GM21360 (cell line): ENCODE measurements around the gene OLR1.
"Not testable (repeated sequence)": the region's sequence is repeated elsewhere in the genome, so short reads cannot be mapped to it uniquely, and the experiment has no call there.

Experiments
- ATAC-seq: cut with Tn5 transposase; IDR thresholded peaks from one replicate; pipeline ENCODE4 v1.9.1; 2021; ENCODE audit warnings: mild to moderate bottlenecking, moderate library complexity; ENCODE audit not compliant: unreplicated experiment

OLR1 gene

GRCh38 chr12:10191865-10192264 is 19.9 kb upstream of the OLR1 start:
- no peak for ATAC-seq

- peak; percentile 83 for ATAC-seq
These were observed 18.8 kb upstream of the OLR1 start for GRCh38 chr12:10190558-10191388.

GRCh38 chr12:10189653-10190052 is 17.7 kb upstream of the OLR1 start:
- no peak for ATAC-seq

- not testable (repeated sequence) for ATAC-seq
These were observed 15.0 kb upstream of the OLR1 start for GRCh38 chr12:10186958-10187357.

GRCh38 chr12:10186299-10186698 is 14.4 kb upstream of the OLR1 start:
- ATAC-seq = no peak

GRCh38 chr12:10184261-10184843 is 12.4 kb upstream of the OLR1 start:
- ATAC-seq = no peak

GRCh38 chr12:10182354-10183049 is 10.6 kb upstream of the OLR1 start:
- ATAC-seq = no peak

- no peak for ATAC-seq
These were observed 7.8 kb upstream of the OLR1 start for GRCh38 chr12:10179776-10180181.

- no peak for ATAC-seq
These were observed 6.9 kb upstream of the OLR1 start, which contains the start of gene TMEM52B for GRCh38 chr12:10178821-10179220. Gene TMEM52B (plus strand): TSS chr12:10179032. CDS start chr12:10179575, 543 bp downstream.

GRCh38 chr12:10175846-10176636 is 4.1 kb upstream of the OLR1 start:
- ATAC-seq = no peak

- no peak for ATAC-seq
These were observed 3.2 kb upstream of the OLR1 start for GRCh38 chr12:10174986-10175614.

GRCh38 chr12:10170216-10170615 is 1.7 kb downstream of the OLR1 start:
- ATAC-seq = no peak

- ATAC-seq = no peak
These were observed 2.8 kb downstream of the OLR1 start for GRCh38 chr12:10169104-10169503.

GRCh38 chr12:10167599-10167998 is 4.3 kb downstream of the OLR1 start:
- ATAC-seq = no peak

GRCh38 chr12:10165421-10165820 is 6.5 kb downstream of the OLR1 start:
- ATAC-seq = no peak

GRCh38 chr12:10163084-10163483 is 8.8 kb downstream of the OLR1 start:
- ATAC-seq = no peak

- no peak for ATAC-seq
These were observed 11.1 kb downstream of the OLR1 start for GRCh38 chr12:10160617-10161385.

GRCh38 chr12:10159280-10159679 is 12.7 kb downstream of the OLR1 start:
- ATAC-seq = no peak

- no peak for ATAC-seq
These were observed 13.5 kb downstream of the OLR1 start for GRCh38 chr12:10158406-10158805.

- no peak for ATAC-seq
These were observed 16.0 kb downstream of the OLR1 start for GRCh38 chr12:10155966-10156365.
